ENCODE data around the gene NKD2.

Gene NKD2

DNA sequence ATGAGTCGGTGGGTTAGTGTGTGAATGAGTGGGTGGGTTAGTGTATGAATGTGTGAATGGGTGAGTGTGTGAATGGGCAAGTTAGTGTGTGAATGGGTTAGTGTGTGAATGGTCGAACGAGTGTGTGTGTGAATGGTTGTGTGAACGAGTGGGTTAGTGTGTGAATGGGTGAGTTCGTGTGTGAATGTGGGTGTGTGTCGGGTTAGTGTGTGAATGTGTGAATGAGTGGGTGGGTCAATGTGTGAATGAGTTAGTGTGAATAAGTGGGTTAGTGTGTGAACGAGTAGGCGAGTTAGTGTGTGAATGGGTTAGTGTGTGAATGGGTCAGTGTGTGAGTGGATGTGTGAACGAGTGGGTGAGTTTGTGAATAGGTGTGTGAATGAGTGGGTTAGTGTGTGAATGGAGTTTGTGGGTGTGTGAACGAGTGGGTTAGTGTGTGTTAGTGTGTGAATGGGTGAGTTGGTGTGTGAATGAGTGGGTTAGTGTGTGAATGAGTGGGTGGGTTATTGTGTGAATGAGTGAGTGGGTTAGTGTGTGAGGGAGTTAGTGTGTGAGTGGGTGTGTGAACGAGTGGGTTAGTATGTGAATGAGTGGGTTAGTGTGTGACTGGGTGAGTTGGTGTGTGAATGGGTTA lies 38.8 kb downstream of the NKD2 start:
- no peak for DNase-seq

DNA sequence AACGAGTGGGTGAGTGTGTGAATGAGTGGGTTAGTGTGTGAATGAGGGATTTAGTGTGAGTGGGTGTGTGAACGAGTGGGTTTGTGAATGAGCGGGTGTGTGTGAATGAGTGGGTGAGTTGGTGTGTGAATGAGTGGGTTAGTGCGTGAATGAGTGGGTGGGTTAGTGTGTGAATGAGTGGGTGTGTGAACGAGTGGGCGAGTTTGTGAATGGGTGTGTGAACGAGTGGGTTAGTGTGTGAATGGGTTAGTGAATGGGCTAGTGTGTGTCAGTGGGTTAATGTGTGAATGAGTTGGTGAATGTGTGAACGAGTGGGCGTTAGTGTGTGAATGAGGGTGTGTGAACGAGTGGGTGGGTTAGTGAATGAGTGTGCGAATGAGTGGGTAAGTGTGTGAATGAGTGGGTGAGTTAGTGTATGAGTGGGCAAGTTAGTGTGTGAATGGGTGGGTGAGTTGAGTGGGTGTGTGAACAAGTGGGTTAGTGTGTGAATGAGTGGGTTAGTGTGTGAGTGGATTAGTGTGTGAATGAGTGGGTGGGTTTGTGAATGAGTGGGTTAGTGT lies 39.6 kb downstream of the NKD2 start:
- no peak for DNase-seq

DNA sequence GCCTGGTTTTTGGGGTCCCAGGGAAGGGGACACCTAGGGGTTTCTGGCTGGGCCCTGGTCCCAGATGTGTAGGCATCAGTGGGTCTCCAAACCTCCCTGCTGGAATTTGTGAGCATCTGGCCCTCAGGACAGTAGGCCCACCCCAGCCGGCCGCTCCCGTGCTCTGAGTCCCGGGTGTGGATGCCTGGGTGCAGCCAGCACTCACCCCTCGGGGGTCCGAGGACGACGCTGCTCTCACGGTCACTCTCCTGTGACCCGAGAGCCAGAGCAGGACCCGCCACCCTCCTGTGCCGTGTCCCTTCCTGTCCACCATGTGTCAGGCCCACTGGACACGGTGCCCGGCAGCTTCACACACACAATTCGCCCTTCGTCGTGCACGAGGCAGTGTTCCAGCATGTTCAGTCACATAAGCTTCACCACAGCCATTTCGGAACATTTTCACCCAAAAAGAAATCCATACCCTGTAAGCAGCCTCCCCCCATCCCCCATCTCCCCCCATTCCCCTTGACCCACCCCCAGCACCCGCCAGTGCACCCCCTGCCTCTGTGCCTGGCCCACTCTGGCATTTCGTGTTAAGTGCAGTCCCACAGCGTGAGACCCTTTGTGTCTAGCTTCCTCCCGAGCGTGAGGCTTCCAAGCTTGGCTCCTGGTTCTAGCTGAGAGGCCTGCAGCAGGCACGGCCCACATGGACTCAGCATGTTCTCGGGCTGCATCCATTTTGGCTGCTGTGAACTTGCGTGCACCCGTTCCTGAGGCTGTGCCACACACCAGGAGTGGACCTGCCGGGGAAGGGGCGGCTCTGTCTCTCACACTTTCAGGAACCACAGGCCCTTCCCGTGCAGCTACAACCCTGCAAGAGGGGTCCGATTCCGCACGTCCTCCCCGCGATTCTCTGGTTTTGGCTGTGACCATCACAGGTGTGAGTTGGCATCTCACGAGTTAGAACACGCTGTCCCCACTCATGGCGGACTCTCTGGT lies 40.5 kb downstream of the NKD2 start:
- DNase-seq = no peak

DNA sequence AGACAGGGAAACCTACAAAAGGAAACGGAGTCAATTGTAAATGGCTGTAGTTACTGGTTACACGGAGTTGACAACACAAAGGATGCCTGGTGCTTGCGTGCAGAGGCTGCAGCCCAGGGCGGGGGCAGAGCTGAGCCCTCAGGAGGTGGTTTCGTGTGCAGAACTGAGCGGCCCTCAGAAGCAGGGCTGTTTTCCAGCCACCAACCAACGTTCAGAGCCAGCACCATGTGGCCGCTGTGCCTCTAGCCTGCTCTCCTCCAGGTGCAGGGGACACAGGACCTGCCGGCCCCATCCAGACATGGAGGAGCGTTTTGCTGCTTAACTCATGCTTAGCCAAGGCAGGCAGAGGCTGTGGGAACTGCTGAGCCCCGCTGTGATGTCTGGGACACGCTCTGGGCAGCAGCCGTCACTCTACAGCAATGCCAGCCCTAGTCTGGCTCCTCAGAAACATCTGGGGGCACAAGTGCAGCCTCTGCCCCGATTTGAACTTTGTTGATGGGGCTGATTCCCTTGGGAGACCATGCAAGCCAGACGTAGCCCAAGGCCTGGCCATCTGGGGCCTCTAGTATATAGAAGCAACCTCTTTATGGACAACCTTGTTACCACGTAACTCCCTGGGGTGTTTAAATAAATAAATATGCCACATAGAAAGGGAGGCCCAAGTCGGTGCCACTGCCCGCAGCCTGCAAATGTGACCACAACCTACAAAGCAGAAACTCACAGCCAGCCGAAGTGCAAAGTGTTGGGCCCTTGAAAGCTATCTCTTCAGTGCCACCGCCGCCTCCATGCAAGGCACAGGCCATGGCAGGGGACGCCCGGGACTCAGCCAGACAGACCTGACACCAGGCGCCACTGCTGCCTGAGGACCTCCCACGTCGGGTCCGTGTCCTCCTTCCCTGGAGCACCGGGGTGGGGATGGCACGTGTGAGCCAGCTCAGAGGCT lies 42.1 kb downstream of the NKD2 start:
- no peak for DNase-seq

DNA sequence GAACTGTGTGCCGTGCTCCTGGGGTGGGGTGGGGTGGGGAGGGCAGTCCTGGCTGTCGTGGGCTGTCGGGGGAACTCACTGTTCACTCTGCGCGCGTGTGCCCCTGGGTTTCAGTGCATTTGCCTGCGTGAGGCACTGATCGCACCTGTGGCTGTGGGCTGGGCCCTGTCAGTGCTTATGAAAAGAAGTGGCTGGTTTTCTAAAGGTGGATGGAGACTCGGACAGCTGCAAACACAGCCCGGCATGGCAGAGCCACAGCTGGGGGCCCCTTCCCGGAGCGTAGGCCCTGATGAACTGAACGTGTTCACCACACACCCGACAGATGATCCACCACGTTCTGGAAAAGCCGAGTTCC lies 42.7 kb downstream of the NKD2 start:
- DNase-seq = no peak

DNA sequence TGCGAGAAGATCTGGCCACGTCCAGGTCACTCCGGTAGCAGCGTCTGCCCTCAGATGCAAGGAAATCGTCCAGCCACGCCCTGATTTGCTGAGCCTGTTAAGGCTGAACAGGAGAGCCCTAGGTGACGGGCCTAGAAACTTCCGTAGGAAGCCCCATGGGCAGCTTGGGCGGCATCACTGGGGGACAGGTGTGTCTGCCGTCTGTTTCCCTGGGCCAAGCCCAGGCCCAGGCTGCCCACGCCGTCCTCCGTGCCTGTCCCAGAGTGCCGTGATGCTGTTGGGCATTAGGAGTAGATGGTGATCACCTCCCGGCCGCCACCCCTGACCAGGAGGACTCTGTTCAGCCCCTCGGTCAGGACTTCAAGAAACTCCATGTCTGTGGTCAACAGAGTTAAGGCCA lies 43.5 kb downstream of the NKD2 start:
- no peak for DNase-seq

DNA sequence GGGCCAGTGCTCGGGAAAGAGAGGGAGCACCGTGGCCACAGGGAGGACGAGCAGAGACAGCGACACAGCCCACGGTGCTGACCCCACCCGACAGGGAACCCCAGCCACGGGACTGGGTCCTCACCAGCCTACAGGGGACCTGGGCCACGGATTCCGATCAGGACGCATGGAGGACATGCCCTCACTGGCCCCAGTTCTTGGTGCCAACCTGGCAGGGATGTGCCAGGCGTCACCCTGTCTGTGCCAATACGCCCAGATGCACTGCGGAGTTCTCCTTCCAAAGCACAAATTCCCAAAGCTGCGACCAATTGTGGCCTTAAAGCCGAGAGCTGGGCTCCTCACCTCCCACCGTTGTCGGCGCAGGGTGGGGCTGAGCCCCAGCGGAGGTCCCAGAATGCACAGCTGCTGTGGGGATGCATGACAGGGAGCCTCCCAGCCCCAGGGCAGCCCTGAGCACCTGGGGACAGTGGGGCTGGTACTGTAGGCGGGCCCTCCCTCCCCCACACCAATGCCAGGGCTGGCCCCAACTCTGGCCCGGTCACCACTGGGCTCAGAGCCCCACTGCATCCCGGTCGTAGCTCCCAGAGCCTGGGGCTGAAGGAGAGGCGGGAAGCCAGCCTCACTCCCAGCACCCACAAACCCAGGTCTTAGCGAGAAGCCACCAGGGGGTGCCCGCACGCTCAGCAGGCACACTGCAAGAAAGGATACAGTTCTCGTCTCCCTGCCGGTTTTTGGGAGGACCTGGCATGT lies 44.2 kb downstream of the NKD2 start:
- no peak for DNase-seq

DNA sequence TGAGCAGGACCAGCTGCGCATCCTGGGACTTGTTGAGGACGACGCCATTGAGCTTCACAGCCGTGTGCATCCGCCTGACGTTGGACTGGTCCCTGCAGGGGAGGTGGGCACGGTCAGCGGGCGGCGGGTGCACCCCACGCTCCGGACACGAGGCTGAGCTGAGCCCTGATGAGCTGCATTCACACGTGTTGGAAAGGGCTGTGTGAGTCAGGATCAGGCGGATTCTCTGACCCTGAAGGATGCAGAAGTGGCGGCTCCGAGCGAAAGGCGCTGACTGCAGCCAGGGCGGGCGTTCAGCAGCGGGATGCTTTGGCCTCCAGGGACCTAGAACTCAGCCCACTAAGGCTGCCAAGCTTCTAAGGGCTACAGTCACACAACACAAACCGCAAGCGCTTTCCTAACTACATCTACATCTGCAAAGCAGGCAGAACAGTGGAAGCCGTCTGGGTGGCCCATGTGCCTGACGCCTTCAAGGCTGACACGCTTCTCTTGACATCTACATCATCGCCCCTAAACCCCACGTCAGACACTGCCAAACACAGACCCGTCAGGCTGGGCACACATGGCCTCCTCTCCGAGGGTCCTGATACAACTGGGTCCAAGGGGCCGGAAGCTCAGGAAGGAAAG lies 44.9 kb downstream of the NKD2 start:
- DNase-seq = no peak

DNA sequence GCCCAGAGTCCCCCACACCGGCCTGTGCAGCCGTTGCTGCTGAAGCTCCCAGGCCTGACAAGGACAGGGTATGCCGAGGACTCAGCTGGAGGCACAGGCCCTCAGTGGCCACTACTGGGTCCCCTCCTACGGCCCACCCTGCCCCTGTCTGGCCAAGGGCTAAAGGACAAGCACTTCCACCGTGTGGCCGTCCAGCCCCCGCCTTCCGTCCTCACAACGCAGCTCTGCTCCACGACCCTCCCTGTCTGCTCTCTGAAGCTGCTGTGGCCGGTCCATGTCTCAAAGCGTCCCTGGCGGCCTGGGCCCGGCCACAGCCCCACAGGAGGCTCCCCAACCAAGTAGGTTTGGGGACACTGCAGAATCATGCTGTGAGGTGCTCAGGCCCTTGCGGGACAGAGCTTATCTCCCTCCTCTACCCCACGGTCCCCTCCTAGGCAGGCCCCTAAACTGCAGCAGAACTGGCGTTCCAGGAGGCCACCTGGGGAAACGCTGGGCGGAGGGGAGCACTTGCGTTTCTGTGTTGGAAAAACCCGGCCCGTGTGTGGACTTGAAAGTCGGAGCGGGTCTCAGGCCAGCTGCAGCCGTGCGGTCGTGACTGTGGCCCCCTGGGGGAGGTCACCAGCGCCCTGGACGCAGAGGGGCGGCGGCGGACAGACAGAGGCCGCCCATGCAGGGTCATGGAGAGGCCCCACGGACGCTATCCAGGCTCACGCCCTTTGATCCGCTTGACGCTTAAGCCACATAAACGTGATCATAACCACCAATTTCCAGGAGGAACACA lies 45.6 kb downstream of the NKD2 start:
- DNase-seq = no peak

DNA sequence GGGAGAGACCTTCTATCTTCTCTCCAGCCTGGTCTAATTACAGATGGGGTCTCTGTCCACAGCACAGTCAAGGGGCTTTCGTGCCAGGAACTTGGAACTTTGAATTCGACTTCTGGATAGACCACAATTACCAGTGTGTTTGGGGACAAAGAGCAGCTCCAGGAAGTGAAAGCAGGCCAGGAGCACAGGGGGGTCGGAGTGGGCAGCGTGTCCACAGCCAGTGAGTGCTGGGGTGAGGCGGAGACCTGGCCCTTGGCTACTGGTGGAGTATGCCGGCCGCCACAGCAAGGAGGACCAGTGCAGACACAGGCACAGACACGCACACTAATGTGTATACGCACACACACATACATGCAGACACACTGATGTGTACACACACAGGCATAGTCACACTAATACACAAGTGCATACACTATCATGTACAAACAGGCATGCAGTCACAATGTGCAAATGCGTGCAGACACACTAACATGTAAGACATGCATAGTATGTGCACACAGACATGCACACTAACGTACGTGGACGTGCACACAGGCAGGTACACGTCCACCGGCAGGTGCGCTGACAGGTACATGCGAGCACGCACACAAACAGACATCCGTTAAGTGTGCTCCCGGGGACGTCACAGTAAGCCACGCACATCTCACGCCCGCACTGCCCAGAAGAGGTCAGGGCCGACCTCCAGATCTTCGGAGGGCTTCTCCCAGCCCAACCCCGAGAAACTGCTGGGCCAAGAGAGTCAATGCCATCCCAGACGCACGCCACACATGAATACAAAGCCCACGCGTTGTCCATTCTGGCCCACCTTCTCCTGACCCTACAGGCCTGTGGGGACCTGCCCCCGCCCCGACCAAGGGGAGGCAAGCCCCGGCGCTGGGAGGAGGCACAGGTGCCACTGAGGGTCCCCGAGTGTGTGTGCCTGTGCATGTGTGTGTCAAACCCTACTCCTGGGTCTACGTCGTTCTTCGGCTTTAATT lies 46.5 kb downstream of the NKD2 start:
- no peak for DNase-seq

DNA sequence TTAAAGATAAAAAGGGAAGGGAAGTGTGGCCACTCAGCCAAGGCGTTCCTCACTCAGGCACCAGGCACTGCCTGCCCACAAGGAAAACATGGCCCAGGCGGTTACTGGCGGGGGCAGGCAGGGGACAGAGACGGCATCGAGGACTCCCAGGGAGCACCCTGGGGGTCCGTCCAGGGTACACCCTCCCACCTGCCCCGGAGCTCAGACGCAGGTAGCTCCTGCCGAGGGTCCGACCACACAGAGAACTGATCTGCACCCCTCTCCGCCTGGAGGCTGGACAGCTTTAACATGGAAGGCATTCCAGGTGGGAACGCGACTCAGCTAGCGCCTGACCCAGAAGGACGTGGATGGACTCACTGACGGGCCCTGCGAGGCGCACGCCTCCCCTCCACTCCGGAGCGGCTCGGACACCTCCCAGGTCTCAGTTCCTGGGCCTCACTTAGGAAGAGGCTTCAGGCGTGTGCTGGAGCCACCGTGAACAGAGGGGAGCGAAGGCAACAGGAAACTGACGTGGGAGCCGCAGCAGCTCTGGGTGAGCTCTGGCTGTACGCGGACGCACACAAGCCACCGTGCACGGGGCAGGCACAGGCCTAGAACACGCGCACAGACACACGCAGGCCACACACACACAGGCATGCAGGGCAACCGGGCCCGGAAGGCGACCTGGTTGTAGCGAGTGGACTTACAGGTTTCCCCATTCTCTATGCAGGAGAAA lies 47.5 kb downstream of the NKD2 start:
- DNase-seq = no peak

DNA sequence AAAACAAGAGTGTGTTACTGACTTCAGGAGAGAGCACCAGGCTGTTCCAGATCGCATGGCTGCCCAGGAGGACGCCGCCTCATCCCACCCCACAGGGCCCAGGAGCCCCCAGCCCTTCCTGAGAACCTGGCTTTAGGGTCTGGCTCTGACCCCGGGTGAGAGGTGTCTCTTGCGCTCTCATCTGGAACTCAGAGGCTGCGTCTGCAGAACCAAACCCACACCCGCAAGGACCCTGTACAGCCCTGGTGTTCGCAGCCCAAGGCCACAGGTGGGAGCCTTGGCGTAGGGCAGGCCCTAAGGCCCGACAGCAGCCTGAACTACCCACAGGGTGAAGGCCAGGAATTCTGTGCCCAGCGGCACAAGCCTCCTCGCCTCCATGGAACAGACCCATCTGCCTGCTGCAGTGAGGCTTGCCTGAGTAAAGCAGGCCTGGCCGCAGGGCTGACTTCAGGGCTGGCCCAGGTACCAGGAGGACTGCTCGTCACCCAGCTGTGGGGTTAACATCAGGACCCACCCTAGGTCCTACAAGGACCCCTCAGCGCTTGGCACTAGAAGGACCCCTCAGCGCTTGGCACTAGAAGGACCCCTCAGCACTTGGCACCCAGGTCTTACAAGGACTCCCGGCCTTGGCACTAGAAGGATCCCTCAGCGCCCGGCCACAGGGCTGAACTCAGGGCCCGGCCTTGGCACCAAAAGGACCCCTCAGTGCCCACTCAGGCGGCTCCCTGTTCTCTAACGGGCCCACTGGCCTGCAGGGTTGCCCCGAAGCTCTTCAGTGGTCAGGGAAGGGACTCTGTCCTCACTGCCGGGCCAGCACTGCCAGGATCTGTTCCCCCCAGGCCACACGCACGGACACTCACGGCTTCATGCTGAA lies 48.2 kb downstream of the NKD2 start:
- DNase-seq = no peak

DNA sequence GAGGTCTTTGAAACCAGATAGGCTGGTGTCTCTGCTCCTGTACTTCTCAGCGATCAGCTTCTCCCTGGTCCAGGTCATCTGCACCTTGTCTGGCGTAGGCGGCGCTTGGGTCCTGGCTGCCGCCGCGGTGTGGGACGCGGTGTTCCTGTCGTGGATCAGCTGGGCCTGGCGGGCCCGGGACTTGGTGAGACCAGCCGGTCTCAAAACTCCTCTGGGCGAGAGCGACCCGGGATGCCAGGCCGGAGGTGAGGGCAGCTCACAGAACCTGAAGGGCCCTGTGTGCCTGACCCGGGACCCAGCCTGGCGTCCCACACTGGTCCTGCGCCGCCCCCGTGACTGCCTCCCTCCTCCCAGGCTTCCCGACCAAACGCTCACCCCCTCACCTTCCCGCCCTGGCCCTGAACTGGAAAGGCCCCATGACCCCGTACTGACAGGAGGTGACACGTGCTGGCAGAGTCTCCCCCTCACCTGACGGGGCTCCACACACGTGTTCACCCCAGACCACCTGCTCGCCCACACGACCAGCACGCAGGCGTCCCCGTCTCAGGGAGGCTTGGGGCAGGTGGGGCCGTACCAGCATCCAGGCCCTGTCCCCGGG lies 49.0 kb downstream of the NKD2 start:
- DNase-seq = no peak

DNA sequence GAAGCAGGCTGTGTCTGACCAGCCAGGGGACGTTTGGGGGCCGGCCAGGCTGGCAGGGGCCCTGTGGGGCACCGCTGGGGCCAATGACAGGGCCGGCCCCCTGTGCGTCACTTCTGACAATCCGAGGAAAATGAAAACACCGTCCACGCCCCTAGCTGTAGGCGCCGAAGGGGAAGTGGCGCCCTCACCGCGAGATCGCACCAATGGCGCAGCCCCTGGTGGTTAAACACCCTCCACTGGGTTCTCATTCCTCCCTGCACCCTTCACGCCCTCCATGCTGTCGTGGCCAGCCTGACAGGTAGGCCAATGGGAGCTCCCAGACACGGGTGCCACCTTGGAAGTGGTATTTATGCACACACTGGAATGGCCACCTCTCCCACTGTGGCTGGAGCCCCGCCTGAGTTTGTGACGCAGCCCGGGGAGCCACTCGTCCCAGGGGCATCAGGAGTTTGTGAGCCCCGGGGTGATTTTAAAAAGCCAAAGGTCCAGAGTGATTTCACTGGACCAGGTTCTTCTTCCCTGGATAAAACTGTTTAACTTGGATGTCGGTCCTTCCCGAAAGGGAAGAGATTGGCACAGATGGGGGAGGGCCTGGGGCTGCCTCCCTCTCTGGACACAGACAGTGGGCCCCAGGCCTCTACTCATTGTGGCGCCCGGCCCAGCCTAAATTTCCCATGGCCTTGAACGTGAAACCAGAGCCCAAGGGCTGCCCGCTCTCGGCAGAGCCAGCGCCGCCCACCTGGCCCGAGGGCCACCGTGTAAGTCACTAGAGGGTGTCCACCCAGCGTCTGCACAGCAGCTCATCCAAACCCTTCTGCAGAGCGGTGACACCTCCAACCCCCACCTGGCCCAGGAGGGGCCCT lies 49.7 kb downstream of the NKD2 start:
- no peak for DNase-seq

DNA sequence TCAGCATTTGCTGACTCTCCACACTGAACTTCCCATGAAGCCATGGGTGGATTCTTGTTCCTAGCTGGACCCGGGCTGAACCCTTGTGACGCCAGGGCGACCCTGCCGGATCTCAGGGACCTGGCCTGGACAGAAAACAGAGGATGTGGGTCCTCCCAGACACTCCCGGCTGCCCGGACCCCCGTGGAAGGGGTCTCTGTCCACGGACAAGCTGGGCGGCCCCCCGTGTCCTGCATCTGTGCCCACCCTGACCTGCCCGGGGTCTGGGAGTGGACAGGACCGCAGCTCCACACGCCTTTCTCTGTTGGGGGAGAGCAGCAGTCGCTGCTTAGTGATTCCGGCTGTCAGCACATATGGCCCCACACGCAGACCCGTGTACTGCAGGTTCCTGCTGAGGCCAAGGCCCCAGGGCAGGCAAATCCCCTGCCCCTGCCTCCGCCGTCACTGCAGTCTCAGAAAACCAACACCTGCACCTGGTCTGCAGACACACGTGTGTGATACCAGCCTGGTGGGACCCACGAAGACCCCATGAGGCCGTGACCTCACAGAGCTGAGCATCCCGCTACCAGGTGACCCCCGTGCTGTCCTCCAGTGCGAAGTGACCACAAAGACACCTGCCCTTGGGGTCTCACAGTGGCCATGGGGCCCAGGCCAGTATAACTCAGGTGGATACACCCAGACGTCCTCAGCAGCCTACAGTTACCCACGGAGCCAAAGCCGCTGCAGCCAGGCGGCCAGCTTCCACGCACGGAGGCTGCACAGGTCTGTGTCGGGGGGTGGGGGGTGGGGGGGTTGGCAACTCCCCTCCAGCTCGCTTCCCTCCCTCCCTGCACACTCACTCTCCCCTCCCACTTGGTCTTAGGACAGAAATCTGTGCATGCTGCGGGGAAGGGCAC lies 50.6 kb downstream of the NKD2 start:
- no peak for DNase-seq
